HTERT RPE-1 (cell line): Measurements from ENCODE around the gene SLC30A4.

ENCODE experiments used
- in situ Hi-C: fragments of 300-500 bp; cut with MboI; formaldehyde crosslinking; loops from 4 replicates; pipeline ENCODE4 v1.14.3; 2020; ENCODE audit warnings: low sequenced_read_pairs

The SLC30A4 gene

GRCh38 chr15:45454814-45455213 lies 67.7 kb downstream of the SLC30A4 start:
- in situ Hi-C loops, result no loop called here

GRCh38 chr15:45451265-45451664 lies 71.3 kb downstream of the SLC30A4 start:
- in situ Hi-C loops, result no loop called here

- in situ Hi-C loops, result no loop called here
Observed at GRCh38 chr15:45449916-45450867, 72.4 kb downstream of the SLC30A4 start.

- in situ Hi-C loops, result no loop called here
Observed at GRCh38 chr15:45449395-45449794, 73.2 kb downstream of the SLC30A4 start.

- in situ Hi-C loops, result no loop called here
Observed at GRCh38 chr15:45448066-45448915, 74.3 kb downstream of the SLC30A4 start.

GRCh38 chr15:45443645-45444044 lies 78.9 kb downstream of the SLC30A4 start:
- in situ Hi-C loops, result no loop called here

- in situ Hi-C loops, result no loop called here
Observed at GRCh38 chr15:45442507-45443135, 79.9 kb downstream of the SLC30A4 start.

GRCh38 chr15:45441686-45442085 lies 80.9 kb downstream of the SLC30A4 start:
- in situ Hi-C loops, result no loop called here

GRCh38 chr15:45441036-45441435 lies 81.5 kb downstream of the SLC30A4 start:
- in situ Hi-C loops, result no loop called here

GRCh38 chr15:45439521-45440260 lies 82.9 kb downstream of the SLC30A4 start:
- in situ Hi-C loops, result no loop called here

GRCh38 chr15:45435124-45435903 lies 87.2 kb downstream of the SLC30A4 start:
- in situ Hi-C loops, result no loop called here

- in situ Hi-C loops, result no loop called here
Observed at GRCh38 chr15:45434078-45434567, 88.4 kb downstream of the SLC30A4 start.

- in situ Hi-C loops, result no loop called here
Observed at GRCh38 chr15:45431511-45431910, 91.0 kb downstream of the SLC30A4 start.

GRCh38 chr15:45429941-45430792 lies 92.4 kb downstream of the SLC30A4 start:
- in situ Hi-C loops, result no loop called here
